HepG2 (cell line): ENCODE data around the gene ARHGAP33. TPM values are rescaled to one million over a fixed set of nuclear protein-coding genes. Genes with fewer than 3 reads are reported as not detected.
A peak's percentile ranks its signal among the peaks of the same experiment; 100 is the strongest.

Experiments used
- ASH2L ChIP-seq: fragments of 300-600, 200-600 bp; sonication (generic); IDR thresholded peaks from 2 replicates; pipeline ENCODE4 v1.7.0; 2017; ENCODE audit warnings: low read depth, mild to moderate bottlenecking, moderate library complexity, mixed read lengths, low read length; ENCODE audit not compliant: insufficient read length
- ATF2 ChIP-seq: sonication (generic); formaldehyde crosslinking; IDR thresholded peaks from 2 replicates; pipeline ENCODE4 v1.4.0; 2020; ENCODE audit warnings: missing genetic modification reagents
- CTCF ChIP-seq: sonication (generic); formaldehyde crosslinking; IDR thresholded peaks from 2 replicates; pipeline ENCODE4 v1.5.0; 2020; ENCODE audit warnings: mild to moderate bottlenecking, missing genetic modification reagents, moderate library complexity
- ELK4 ChIP-seq: sonication (generic); formaldehyde crosslinking; IDR thresholded peaks from 2 replicates; pipeline ENCODE4 v1.9.0; 2021; ENCODE audit warnings: missing genetic modification reagents, borderline replicate concordance
- FLYWCH1 ChIP-seq: sonication (generic); formaldehyde crosslinking; IDR thresholded peaks from 2 replicates; pipeline ENCODE4 v1.8.1; 2023; ENCODE audit warnings: mild to moderate bottlenecking, missing genetic modification reagents
- KAT7 ChIP-seq: IDR thresholded peaks from 2 replicates; pipeline ENCODE4 v1.6.1; 2018; ENCODE audit warnings: borderline replicate concordance, missing compliant biosample characterization
- NRL ChIP-seq: sonication (generic); formaldehyde crosslinking; IDR thresholded peaks from 2 replicates; pipeline ENCODE4 v1.5.0; 2020; ENCODE audit warnings: missing genetic modification reagents, mild to moderate bottlenecking, moderate library complexity, borderline replicate concordance
- ONECUT2 ChIP-seq: sonication (generic); formaldehyde crosslinking; IDR thresholded peaks from 2 replicates; pipeline ENCODE4 v1.4.0; 2020; ENCODE audit warnings: missing genetic modification reagents
- PRMT3 ChIP-seq: sonication (generic); formaldehyde crosslinking; IDR thresholded peaks from 2 replicates; pipeline ENCODE4 v1.8.1; 2022; ENCODE audit warnings: low read depth, mild to moderate bottlenecking, moderate library complexity, missing genetic modification reagents, borderline replicate concordance
- SOX13 ChIP-seq, 3 experiments: fragments of 450-650 bp in 1 of 3; sonication (generic) in 1 of 3; formaldehyde crosslinking in 1 of 3; IDR thresholded peaks in 2 of 3; conservative IDR thresholded peaks in 1 of 3; 2 replicates each; pipeline versions ENCODE4 v1.5.0 to v1.6.1; 2016 to 2020; ENCODE audit warnings: antibody characterized with exemption in 1 of 3, mild to moderate bottlenecking in 1 of 3, missing compliant biosample characterization in 1 of 3, missing genetic modification reagents in 1 of 3, moderate library complexity in 1 of 3
- YY1 ChIP-seq: IDR thresholded peaks from 2 replicates; pipeline ENCODE4 v1.6.1; 2011; ENCODE audit warnings: low read length, low read depth, moderate library complexity, mild to moderate bottlenecking; ENCODE audit not compliant: insufficient read depth, insufficient replicate concordance
- ZBTB33 ChIP-seq: sonication (generic); formaldehyde crosslinking; IDR thresholded peaks from 2 replicates; pipeline ENCODE4 v1.4.0; 2020; ENCODE audit warnings: missing genetic modification reagents
- ZNF317 ChIP-seq: sonication (generic); formaldehyde crosslinking; IDR thresholded peaks from 2 replicates; pipeline ENCODE4 v1.5.0; 2020; ENCODE audit warnings: mild to moderate bottlenecking, missing genetic modification reagents
- ZNF350 ChIP-seq: sonication (generic); formaldehyde crosslinking; IDR thresholded peaks from 2 replicates; pipeline ENCODE4 v1.4.0; 2020; ENCODE audit warnings: mild to moderate bottlenecking, low read depth, missing genetic modification reagents, borderline replicate concordance
- ZNF362 ChIP-seq: sonication (generic); formaldehyde crosslinking; IDR thresholded peaks from 2 replicates; pipeline ENCODE4 v1.4.0; 2020; ENCODE audit warnings: missing genetic modification reagents, mild to moderate bottlenecking, borderline replicate concordance
- ZNF44 ChIP-seq: sonication (generic); formaldehyde crosslinking; IDR thresholded peaks from 2 replicates; pipeline ENCODE4 v1.5.1; 2020; ENCODE audit warnings: mild to moderate bottlenecking, missing genetic modification reagents
- ZNF710 ChIP-seq: sonication (generic); formaldehyde crosslinking; IDR thresholded peaks from 2 replicates; pipeline ENCODE4 v1.5.0; 2020; ENCODE audit warnings: mild to moderate bottlenecking, missing genetic modification reagents, borderline replicate concordance
- polyA plus RNA-seq, 8 experiments: library from polyadenylated mRNA; depleted of rRNA in 3 of 8; stranded (reverse) in 7 of 8; unstranded in 1 of 8; fragments of >200 nt; fragmentation: Illumina TruSeq in 4 of 8; extraction: Trizol in 4 of 8; gene quantifications; 2 replicates each; pipeline versions ENCODE4 v1.2.1 to v1.2.3, GENCODE V29; 2011 to 2016; ENCODE audit warnings: low read depth in 4 of 8, missing spikeins in 1 of 8, mixed read lengths in 1 of 8; ENCODE audit not compliant: insufficient read depth in 1 of 8
- total RNA-seq, 5 experiments: library from RNA; depleted of rRNA; stranded (reverse); fragments of >200 nt; fragmentation: Illumina TruSeq; extraction: Trizol; gene quantifications; 2 replicates each; pipeline ENCODE4 v1.2.3, GENCODE V29; 2016; ENCODE audit warnings: low read depth in 1 of 5

The ARHGAP33 gene
- total and polyA plus RNA-seq, 2 of the 13 experiments (the other 11 are each of a cell fraction or from before 2014, with no cell fraction given): 1.3 to 2.7 TPM

- TF ChIP-seq ZBTB33 (CRISPR knock-in tag): peak; percentile 71
- no peak; the same call in 1 of the 2 replicates for TF ChIP-seq PRMT3 (CRISPR knock-in tag)
- TF ChIP-seq ZNF710: 0 out of 2 replicates have a peak, but pooled peaks have one; percentile 43
- TF ChIP-seq NRL: peak; percentile 73
- no peak; the same call in 1 of the 2 replicates for TF ChIP-seq ELK4 (CRISPR knock-in tag)
- 0 out of 2 replicates have a peak, but pooled peaks have one; percentile 44 for TF ChIP-seq KAT7 (CRISPR knock-in tag)
- peak; percentile 76; the same call in 1 of the 2 replicates for TF ChIP-seq ZNF317 (CRISPR knock-in tag)
- TF ChIP-seq ZNF362 (CRISPR knock-in tag): no peak
- TF ChIP-seq ASH2L: no peak
- no peak for TF ChIP-seq YY1
- TF ChIP-seq ONECUT2 (CRISPR knock-in tag): 0 out of 2 replicates have a peak, but pooled peaks have one; percentile 37
- TF ChIP-seq FLYWCH1: no peak
- TF ChIP-seq ATF2 (CRISPR knock-in tag): peak; percentile 95
- TF ChIP-seq CTCF: no peak
- peak; percentile 64 for TF ChIP-seq ZNF350 (CRISPR knock-in tag)
- no peak for TF ChIP-seq SOX13 (IDR thresholded peaks at IDR 0.05)
- peak in 1 of 2 experiments; percentile 71; a peak in 2 of 4 replicates for TF ChIP-seq SOX13 (CRISPR knock-in tag; conservative IDR thresholded peaks at IDR 0.05 in 1 of 2, IDR thresholded peaks at IDR 0.05 in 1 of 2)
- TF ChIP-seq ZNF44 (CRISPR knock-in tag): peak; percentile 85; the same call in 1 of the 2 replicates
Measured at GRCh38 chr19:35828692-35829301, 53.4 kb downstream of the ARHGAP33 start (continued).
